K562 (cell line): Measurements from ENCODE around the gene PHYKPL.

Experiments
- CHD1 ChIP-seq: fragments of 200-600 bp; sonication (generic); IDR thresholded peaks from one replicate; pipeline ENCODE4 v1.6.1; 2012; ENCODE audit warnings: mild to moderate bottlenecking, moderate library complexity, low read length, inconsistent platforms
- FOXP1 ChIP-seq: sonication (generic); formaldehyde crosslinking; IDR thresholded peaks from 2 replicates; pipeline ENCODE4 v1.8.0; 2022; ENCODE audit warnings: mild to moderate bottlenecking, missing genetic modification reagents
- PRPF4 ChIP-seq: fragments of 200-400 bp; formaldehyde crosslinking; IDR thresholded peaks from one replicate; pipeline ENCODE4 v1.6.1; 2017; ENCODE audit warnings: low read length, low read depth, mild to moderate bottlenecking; ENCODE audit not compliant: insufficient read depth, poor library complexity, severe bottlenecking
- TF ChIP-seq, protein P1 (sequence below): IDR thresholded peaks from 2 replicates; pipeline ENCODE4 v1.6.1; 2016; ENCODE audit warnings: missing genetic modification characterization, missing compliant biosample characterization

DNA sequence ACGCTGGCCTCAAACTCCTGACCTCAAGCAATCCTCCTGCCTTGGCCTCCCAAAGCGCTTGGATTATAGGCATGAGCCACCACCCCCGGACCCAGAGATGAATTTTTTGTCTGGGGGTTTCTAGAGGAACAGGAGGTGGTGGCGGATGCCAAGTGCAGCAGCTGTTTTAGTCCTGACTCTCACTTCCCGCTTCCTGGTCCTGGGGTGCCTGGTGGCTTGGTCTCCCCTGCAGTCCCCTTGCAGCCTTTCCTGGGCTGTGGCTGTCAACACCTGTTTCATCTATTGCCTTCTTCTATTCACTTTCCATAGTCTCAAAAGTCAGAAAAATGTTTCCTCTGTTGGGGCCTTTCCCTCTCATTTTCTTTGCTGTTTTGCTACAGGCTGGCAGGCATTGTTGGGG lies 72.4 kb downstream of the PHYKPL start:
- TF ChIP-seq CHD1 = no peak
- TF ChIP-seq PRPF4 = no peak
- TF ChIP-seq, protein P1, sequence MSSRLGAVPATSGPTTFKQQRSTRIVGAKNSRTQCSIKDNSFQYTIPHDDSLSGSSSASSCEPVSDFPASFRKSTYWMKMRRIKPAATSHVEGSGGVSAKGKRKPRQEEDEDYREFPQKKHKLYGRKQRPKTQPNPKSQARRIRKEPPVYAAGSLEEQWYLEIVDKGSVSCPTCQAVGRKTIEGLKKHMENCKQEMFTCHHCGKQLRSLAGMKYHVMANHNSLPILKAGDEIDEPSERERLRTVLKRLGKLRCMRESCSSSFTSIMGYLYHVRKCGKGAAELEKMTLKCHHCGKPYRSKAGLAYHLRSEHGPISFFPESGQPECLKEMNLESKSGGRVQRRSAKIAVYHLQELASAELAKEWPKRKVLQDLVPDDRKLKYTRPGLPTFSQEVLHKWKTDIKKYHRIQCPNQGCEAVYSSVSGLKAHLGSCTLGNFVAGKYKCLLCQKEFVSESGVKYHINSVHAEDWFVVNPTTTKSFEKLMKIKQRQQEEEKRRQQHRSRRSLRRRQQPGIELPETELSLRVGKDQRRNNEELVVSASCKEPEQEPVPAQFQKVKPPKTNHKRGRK = no peak
- TF ChIP-seq FOXP1 (CRISPR knock-in tag) = no peak
